GM18505 (cell line): ENCODE measurements around the gene AURKA.
"Not testable (repeated sequence)": the region's sequence is repeated elsewhere in the genome, so short reads cannot be mapped to it uniquely, and the experiment has no call there.

Source experiments
- ATAC-seq: cut with Tn5 transposase; IDR thresholded peaks from one replicate; pipeline ENCODE4 v1.9.1; 2021; ENCODE audit not compliant: unreplicated experiment
- POLR2A ChIP-seq: IDR thresholded peaks from 4 replicates; pipeline ENCODE4 v1.6.1; 2011; ENCODE audit warnings: borderline replicate concordance; ENCODE audit not compliant: insufficient read depth, insufficient read length; ENCODE audit errors: extremely low read depth

AURKA gene

GRCh38 chr20:56412949-56413348, 20.9 kb upstream of the AURKA start:
- TF ChIP-seq POLR2A = no peak
- ATAC-seq = no peak

- no peak for ATAC-seq
Measured at GRCh38 chr20:56412473-56412790, 20.4 kb upstream of the AURKA start.

GRCh38 chr20:56411759-56412472, 19.9 kb upstream of the AURKA start, which contains the start of gene CASS4:
Gene CASS4 (plus strand): TSS chr20:56412260. CDS start chr20:56412459, 199 bp downstream.
- peak; percentile 78 for ATAC-seq
- TF ChIP-seq POLR2A = no peak

More at GRCh38 chr20:56412473-56412790, 20.4 kb upstream of the AURKA start:
- no peak for TF ChIP-seq POLR2A

GRCh38 chr20:56411287-56411686, 19.3 kb upstream of the AURKA start:
- ATAC-seq = not testable (repeated sequence)

- ATAC-seq = no peak
- TF ChIP-seq POLR2A = no peak
Measured at GRCh38 chr20:56409956-56410355, 17.9 kb upstream of the AURKA start.

- TF ChIP-seq POLR2A = no peak
- no peak for ATAC-seq
Measured at GRCh38 chr20:56409521-56409920, 17.5 kb upstream of the AURKA start.

GRCh38 chr20:56406910-56407309, 14.9 kb upstream of the AURKA start:
- no peak for TF ChIP-seq POLR2A
- ATAC-seq = no peak

- not testable (repeated sequence) for ATAC-seq
Measured at GRCh38 chr20:56405356-56405755, 13.3 kb upstream of the AURKA start.

GRCh38 chr20:56403465-56403864, 11.4 kb upstream of the AURKA start:
- ATAC-seq = no peak
- no peak for TF ChIP-seq POLR2A

- no peak for TF ChIP-seq POLR2A
- ATAC-seq = no peak
Measured at GRCh38 chr20:56400001-56400640, 8.1 kb upstream of the AURKA start.

- ATAC-seq = no peak
Measured at GRCh38 chr20:56395166-56395565, 3.2 kb upstream of the AURKA start.

GRCh38 chr20:56393653-56394052, 1.6 kb upstream of the AURKA start:
- no peak for TF ChIP-seq POLR2A

More at GRCh38 chr20:56395166-56395565, 3.2 kb upstream of the AURKA start:
- TF ChIP-seq POLR2A = no peak

GRCh38 chr20:56392881-56393482, 967 bp upstream of the AURKA start:
- TF ChIP-seq POLR2A = no peak

More at GRCh38 chr20:56393653-56394052, 1.6 kb upstream of the AURKA start:
- ATAC-seq = no peak

GRCh38 chr20:56391596-56392131, 351 bp downstream of the AURKA start:
- no peak for TF ChIP-seq POLR2A
- peak; percentile 35 for ATAC-seq

More at GRCh38 chr20:56392881-56393482, 967 bp upstream of the AURKA start:
- ATAC-seq = no peak
